ENCODE measurements around the gene LRRC74A.
A peak's percentile ranks its signal among the peaks of the same experiment; 100 is the strongest.
"Not testable (repeated sequence)": the region's sequence is repeated elsewhere in the genome, so short reads cannot be mapped to it uniquely, and the experiment has no call there.

Gene LRRC74A

GRCh38 chr14:76881348-76881747, 55.1 kb downstream of the LRRC74A start:
- no peaks in the 10 kb centered on the region for H3K36me3 Mint-ChIP-seq
- H3K27ac Mint-ChIP-seq: no peak overlapping the region
- H3K9me3 Mint-ChIP-seq (ENCODE audit: low read depth): no peaks in the 10 kb centered on the region
- H3K4me3 Mint-ChIP-seq: no peak overlapping the region
- H3K4me1 Mint-ChIP-seq (ENCODE audit: low read depth): peaks cover 6% of the 10 kb centered on the region
- no peaks in the 10 kb centered on the region for H3K27me3 Mint-ChIP-seq

DNA sequence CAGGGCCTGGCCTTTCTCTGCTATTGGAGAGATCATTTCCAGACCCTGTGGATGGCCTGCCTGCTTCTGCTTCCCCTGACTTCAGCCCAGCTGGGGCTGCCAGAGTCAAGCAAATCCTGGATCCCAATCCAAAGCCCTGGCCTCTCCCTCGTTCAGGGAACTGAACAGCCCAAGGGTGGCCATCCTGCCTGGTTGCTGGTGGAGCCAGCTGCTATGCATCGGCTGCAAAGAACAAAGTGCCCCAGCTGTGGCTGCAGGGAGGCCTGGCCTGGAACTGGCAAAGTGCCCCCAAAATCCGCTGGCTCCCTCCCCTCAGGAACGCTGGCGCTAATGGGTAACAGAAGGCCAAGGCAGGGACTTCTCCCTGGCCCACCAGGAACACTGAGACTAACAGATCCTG, 56.4 kb downstream of the LRRC74A start:
- Mint-ChIP-seq H3K27me3 (peaks cover 2% of the 10 kb centered on the region), H3K27ac (no peak overlapping the region), H3K36me3 (no peaks in the 10 kb centered on the region), H3K4me1 (ENCODE audit: low read depth) (peaks cover 6% of the 10 kb centered on the region), H3K4me3 (no peak overlapping the region), H3K9me3 (ENCODE audit: low read depth) (no peaks in the 10 kb centered on the region)

DNA sequence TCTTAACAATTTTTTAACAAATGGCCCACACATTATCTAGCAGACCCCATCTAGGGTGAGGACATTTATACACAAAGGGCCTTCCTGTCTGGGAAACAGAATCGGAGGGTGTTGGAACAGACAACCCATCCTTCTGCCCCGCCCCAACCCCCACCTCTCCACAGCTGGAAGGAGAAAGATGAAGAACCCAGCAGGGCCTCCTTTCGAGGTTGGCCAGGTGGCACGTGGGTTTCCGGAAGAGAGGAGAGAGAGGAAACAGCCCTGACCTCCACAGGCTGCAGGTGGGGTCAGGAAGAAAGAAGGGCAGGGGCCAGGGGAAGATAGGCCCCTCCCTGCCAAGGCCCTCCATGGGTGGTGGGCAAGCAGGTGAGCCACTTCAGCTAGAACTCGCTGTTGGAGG, 57.2 kb downstream of the LRRC74A start:
- Mint-ChIP-seq H3K9me3 (ENCODE audit: low read depth) (no peaks in the 10 kb centered on the region), H3K4me3 (no peak overlapping the region), H3K4me1 (ENCODE audit: low read depth) (peaks cover 6% of the 10 kb centered on the region), H3K27me3 (peaks cover 2% of the 10 kb centered on the region), H3K27ac (no peak overlapping the region), H3K36me3 (no peaks in the 10 kb centered on the region)

GRCh38 chr14:76884394-76884793, 58.2 kb downstream of the LRRC74A start:
- Mint-ChIP-seq H3K27me3 (peaks cover 2% of the 10 kb centered on the region), H3K36me3 (no peaks in the 10 kb centered on the region), H3K9me3 (ENCODE audit: low read depth) (no peaks in the 10 kb centered on the region), H3K4me3 (no peak overlapping the region), H3K4me1 (ENCODE audit: low read depth) (peaks cover 6% of the 10 kb centered on the region), H3K27ac (no peak overlapping the region)

DNA sequence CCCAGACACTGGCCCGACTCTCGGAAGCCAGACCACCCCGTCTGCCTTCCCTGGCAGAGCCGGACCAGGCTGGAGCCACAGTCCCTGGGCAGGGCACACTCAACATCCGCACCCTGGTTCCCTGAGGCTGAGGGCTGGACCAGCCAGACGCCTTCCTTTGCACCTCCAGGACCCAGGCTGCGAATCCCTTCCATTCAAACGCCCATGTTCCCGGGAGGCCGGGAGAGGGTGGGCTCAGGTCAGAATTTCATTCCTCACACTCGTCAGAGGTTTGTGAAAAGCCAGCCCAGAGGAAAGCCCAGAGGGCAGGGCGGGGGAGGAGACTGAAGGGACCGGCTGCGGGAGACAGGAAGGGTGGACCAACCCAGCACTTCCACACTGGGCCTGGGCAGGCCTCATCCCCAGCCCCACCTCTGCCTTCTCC, 58.7 kb downstream of the LRRC74A start:
- no peak overlapping the region for H3K4me3 Mint-ChIP-seq
- H3K27me3 Mint-ChIP-seq: peaks cover 2% of the 10 kb centered on the region
- H3K36me3 Mint-ChIP-seq: no peaks in the 10 kb centered on the region
- H3K27ac Mint-ChIP-seq: no peak overlapping the region
- H3K9me3 Mint-ChIP-seq (ENCODE audit: low read depth): no peaks in the 10 kb centered on the region
- H3K4me1 Mint-ChIP-seq (ENCODE audit: low read depth): peaks cover 6% of the 10 kb centered on the region

GRCh38 chr14:76887191-76887590, 61.0 kb downstream of the LRRC74A start:
- peaks cover 6% of the 10 kb centered on the region for H3K4me1 Mint-ChIP-seq (ENCODE audit: low read depth)
- no peak overlapping the region for H3K4me3 Mint-ChIP-seq
- no peaks in the 10 kb centered on the region for H3K36me3 Mint-ChIP-seq
- peaks cover 2% of the 10 kb centered on the region for H3K27me3 Mint-ChIP-seq
- H3K9me3 Mint-ChIP-seq (ENCODE audit: low read depth): no peaks in the 10 kb centered on the region
- no peak overlapping the region for H3K27ac Mint-ChIP-seq

GRCh38 chr14:76891391-76891790, 65.2 kb downstream of the LRRC74A start:
- peaks cover 2% of the 10 kb centered on the region for H3K27me3 Mint-ChIP-seq
- peaks cover 3% of the 10 kb centered on the region for H3K9me3 Mint-ChIP-seq (ENCODE audit: low read depth)
- H3K36me3 Mint-ChIP-seq: peaks cover 3% of the 10 kb centered on the region
- no peak overlapping the region for H3K27ac Mint-ChIP-seq
- H3K4me1 Mint-ChIP-seq (ENCODE audit: low read depth): no peaks in the 10 kb centered on the region
- H3K4me3 Mint-ChIP-seq: no peak overlapping the region

DNA sequence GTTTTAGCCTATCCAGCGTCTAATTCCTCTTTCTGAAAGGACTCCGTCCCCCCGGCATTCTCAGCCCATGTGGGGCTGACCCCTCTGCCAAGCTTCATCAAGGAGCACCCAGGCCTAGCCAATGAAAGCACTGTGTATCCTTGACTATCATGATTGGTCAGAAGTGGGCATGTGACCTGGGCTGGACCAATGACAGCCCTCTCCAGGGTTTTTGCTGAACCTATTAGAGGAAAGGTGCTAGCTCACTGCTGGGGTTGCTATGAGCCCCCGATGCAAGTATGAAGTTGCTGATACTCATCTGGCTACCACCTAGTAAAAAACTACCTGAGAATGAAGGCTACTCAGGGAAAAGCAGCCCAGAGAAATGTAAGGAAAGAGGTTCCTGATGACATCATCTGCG, 68.1 kb downstream of the LRRC74A start:
- no peak overlapping the region for H3K27ac Mint-ChIP-seq
- H3K27me3 Mint-ChIP-seq: no peaks in the 10 kb centered on the region
- no peak overlapping the region for H3K4me3 Mint-ChIP-seq
- peaks cover 3% of the 10 kb centered on the region for H3K36me3 Mint-ChIP-seq
- peaks cover 3% of the 10 kb centered on the region for H3K9me3 Mint-ChIP-seq (ENCODE audit: low read depth)
- H3K4me1 Mint-ChIP-seq (ENCODE audit: low read depth): no peaks in the 10 kb centered on the region

DNA sequence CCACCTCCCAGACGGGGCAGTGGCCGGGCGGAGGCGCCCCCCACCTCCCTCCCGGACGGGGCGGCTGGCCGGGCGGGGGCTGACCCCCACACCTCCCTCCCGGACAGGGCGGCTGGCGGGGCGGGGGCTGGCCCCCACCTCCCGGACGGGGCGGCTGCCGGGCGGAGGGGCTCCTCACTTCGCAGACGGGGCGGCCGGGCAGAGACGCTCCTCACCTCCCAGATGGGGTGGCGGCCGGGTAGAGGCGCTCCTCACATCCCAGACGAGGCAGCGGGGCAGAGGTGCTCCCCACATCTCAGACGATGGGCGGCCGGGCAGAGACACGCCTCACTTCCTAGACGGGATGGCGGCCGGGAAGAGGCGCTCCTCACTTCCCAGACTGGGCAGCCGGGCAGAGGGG, 71.8 kb downstream of the LRRC74A start:
- H3K27me3 Mint-ChIP-seq; H3K27ac Mint-ChIP-seq; H3K4me3 Mint-ChIP-seq; H3K4me1 Mint-ChIP-seq (ENCODE audit: low read depth); H3K36me3 Mint-ChIP-seq; H3K9me3 Mint-ChIP-seq (ENCODE audit: low read depth): not testable (repeated sequence)

DNA sequence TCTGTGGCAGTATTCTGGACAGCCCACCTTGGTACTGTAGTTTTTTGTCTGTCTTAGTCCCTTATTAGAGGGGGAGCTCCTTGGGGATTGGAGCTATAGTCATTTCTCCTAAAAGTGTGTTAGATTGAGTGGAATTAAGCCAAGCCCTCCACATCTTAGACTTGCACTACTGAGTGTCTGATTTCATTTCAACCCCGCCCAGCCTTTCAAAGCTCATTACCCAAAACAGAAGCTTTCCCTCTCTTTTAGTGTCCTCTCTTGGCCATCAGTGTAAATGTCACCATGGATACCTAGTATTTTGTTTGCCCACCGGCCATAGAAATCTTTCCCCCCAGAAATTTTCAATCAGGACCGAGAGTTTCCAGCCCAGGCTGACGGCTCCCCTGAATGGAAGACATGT, 74.5 kb downstream of the LRRC74A start:
- H3K4me3 Mint-ChIP-seq: no peak overlapping the region
- no peak overlapping the region for H3K27ac Mint-ChIP-seq
- H3K4me1 Mint-ChIP-seq (ENCODE audit: low read depth): peaks cover 17% of the 10 kb centered on the region
- H3K9me3 Mint-ChIP-seq (ENCODE audit: low read depth): no peaks in the 10 kb centered on the region
- H3K36me3 Mint-ChIP-seq: no peaks in the 10 kb centered on the region
- H3K27me3 Mint-ChIP-seq: no peaks in the 10 kb centered on the region

DNA sequence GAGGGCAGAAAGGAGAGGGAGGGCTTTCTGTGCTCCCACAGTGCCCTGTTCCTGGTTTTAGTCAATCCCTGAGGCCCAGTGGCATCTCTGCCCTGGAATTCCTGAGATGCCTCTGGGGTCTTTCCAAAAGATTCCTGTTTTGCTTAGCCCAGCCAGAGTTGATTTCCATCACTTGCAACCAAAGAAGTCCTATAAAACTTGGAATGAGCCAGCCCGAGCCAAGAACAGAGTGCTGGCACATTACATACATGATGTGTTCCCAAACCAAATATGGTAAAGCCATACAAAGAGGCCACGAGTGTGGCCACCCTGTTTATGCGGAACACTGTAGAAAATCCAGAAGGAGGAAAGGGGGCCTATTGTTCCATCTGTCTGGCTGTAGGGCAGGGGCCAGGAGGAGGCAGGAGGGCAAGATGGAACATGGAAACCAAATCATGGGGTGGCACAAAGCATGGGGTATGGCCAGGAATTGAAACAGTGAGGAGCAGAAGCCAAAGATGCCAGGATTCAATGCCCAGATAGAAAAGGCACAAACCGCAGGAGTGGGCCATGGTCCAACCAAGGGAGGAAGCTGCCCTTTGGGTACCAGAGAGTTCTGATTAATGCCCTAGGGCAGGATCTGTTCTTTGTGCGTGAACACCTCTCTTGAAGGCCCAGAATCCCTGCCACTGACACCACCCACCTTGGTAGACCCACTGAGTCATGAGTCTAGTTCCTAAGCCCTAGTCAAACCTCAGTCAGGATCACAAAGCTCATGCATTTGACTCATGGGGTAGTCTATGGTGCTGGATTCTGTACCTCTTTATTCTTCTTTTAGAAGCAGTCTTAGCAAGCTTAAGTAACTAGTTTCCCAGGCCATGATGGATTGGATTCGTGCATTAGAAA, 75.2 kb downstream of the LRRC74A start:
- no peak overlapping the region for H3K27ac Mint-ChIP-seq
- peaks cover 18% of the 10 kb centered on the region for H3K4me1 Mint-ChIP-seq (ENCODE audit: low read depth)
- H3K9me3 Mint-ChIP-seq (ENCODE audit: low read depth): no peaks in the 10 kb centered on the region
- no peak overlapping the region for H3K4me3 Mint-ChIP-seq
- H3K27me3 Mint-ChIP-seq: no peaks in the 10 kb centered on the region
- no peaks in the 10 kb centered on the region for H3K36me3 Mint-ChIP-seq

DNA sequence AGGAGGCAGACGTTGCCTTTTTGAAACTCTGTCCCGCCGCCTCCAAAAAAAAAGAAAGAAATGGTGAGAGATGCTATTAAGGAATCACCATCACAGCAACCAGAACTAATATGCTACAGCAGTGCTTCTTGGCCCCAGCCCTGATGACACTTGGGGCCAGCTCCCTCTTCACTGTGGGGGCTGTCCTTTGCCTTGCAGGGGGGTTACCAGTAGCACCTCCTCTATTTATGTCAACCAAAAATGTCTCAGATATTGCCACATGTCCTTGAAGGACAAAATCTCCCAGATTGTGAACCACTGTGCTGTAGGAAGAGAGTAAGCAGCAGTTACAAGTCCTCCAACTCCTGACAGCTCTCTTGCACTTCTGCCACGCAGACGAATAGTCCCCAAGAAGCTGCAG, 76.4 kb downstream of the LRRC74A start:
- H3K4me1 Mint-ChIP-seq (ENCODE audit: low read depth): peaks cover 18% of the 10 kb centered on the region

DNA sequence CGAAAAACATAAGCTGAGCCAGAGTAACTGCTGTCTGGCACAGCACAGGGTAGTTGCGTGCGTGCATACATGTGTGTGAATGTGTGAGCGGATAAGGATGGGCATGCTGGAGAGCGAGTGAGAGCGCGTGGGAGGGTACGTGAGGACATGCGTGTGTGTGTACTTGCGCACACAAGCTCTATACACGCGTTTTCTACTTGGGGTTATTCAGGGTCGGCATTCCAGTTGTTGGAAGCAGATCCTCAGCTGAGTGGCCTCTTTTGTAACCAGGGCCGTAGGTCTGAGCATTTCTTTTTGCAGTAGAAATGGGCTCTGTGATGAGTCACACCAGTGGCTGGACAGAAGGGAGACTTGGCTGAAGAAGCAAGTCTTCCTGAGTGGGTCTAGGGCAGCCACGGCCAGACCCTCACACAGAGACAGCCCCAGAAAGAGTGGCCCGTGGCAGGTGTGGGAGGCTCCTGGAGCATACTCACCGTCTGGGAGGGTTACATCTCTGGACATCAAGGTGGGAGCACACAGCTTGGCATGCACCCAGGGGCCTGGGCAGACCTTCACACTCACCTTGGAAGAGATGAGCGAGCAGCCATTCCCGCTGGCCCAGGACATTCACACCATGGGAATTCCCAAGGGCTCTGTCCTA, 78.0 kb downstream of the LRRC74A start:
- Mint-ChIP-seq H3K27ac (no peak overlapping the region), H3K9me3 (ENCODE audit: low read depth) (no peaks in the 10 kb centered on the region), H3K27me3 (no peaks in the 10 kb centered on the region), H3K4me3 (no peak overlapping the region), H3K36me3 (no peaks in the 10 kb centered on the region), H3K4me1 (ENCODE audit: low read depth) (peaks cover 25% of the 10 kb centered on the region)

More for the DNA sequence above, 76.4 kb downstream of the LRRC74A start:
- Mint-ChIP-seq H3K9me3 (ENCODE audit: low read depth) (no peaks in the 10 kb centered on the region), H3K27me3 (no peaks in the 10 kb centered on the region), H3K36me3 (no peaks in the 10 kb centered on the region), H3K4me3 (no peak overlapping the region), H3K27ac (no peak overlapping the region)

GRCh38 chr14:76904740-76905569, 78.7 kb downstream of the LRRC74A start:
- no peaks in the 10 kb centered on the region for H3K27me3 Mint-ChIP-seq
- no peaks in the 10 kb centered on the region for H3K9me3 Mint-ChIP-seq (ENCODE audit: low read depth)
- peak overlapping the region; percentile 69 for H3K4me3 Mint-ChIP-seq
- no peaks in the 10 kb centered on the region for H3K36me3 Mint-ChIP-seq
- H3K4me1 Mint-ChIP-seq (ENCODE audit: low read depth): peaks cover 28% of the 10 kb centered on the region
- peak overlapping the region; percentile 35 for H3K27ac Mint-ChIP-seq

- Mint-ChIP-seq H3K27me3 (no peaks in the 10 kb centered on the region), H3K4me3 (peak overlapping the region; percentile 54), H3K27ac (peak overlapping the region; percentile 34), H3K9me3 (ENCODE audit: low read depth) (no peaks in the 10 kb centered on the region), H3K4me1 (ENCODE audit: low read depth) (peaks cover 30% of the 10 kb centered on the region), H3K36me3 (no peaks in the 10 kb centered on the region)
Measured at GRCh38 chr14:76908834-76909233, 82.6 kb downstream of the LRRC74A start.

Data from activated naive CD8-positive, alpha-beta T cell (primary cell).